Glutamatergic neuron (in vitro differentiated cells): ENCODE results near the gene CST4. TPM values are rescaled to one million over a fixed set of nuclear protein-coding genes. Genes with fewer than 3 reads are reported as not detected.
"Not testable (repeated sequence)": the region's sequence is repeated elsewhere in the genome, so short reads cannot be mapped to it uniquely, and the experiment has no call there.

Source experiments
- DNase-seq: peaks from one replicate; pipeline ENCODE4 v3.0.0; 2022
- H3K27ac Mint-ChIP-seq: one replicate; pipeline ENCODE4 v1.8.0; 2020; ENCODE audit warnings: mild to moderate bottlenecking, mixed read lengths, inconsistent platforms; ENCODE audit not compliant: unreplicated experiment
- H3K27me3 Mint-ChIP-seq: one replicate; pipeline ENCODE4 v1.8.0; 2020; ENCODE audit warnings: mild to moderate bottlenecking, moderate library complexity, mixed read lengths, inconsistent platforms; ENCODE audit not compliant: unreplicated experiment
- H3K36me3 Mint-ChIP-seq: one replicate; pipeline ENCODE4 v1.8.0; 2020; ENCODE audit warnings: mild to moderate bottlenecking, mixed read lengths, inconsistent platforms; ENCODE audit not compliant: unreplicated experiment
- H3K4me1 Mint-ChIP-seq: one replicate; pipeline ENCODE4 v1.8.0; 2020; ENCODE audit warnings: mild to moderate bottlenecking, low read depth, mixed read lengths, inconsistent platforms; ENCODE audit not compliant: unreplicated experiment
- H3K4me3 Mint-ChIP-seq: one replicate; pipeline ENCODE4 v1.8.0; 2020; ENCODE audit warnings: mild to moderate bottlenecking, mixed read lengths, inconsistent platforms; ENCODE audit not compliant: unreplicated experiment
- H3K9me3 Mint-ChIP-seq: one replicate; pipeline ENCODE4 v1.8.0; 2020; ENCODE audit warnings: mild to moderate bottlenecking, moderate library complexity, mixed read lengths, inconsistent platforms; ENCODE audit not compliant: unreplicated experiment
- total RNA-seq: library from RNA; stranded (reverse); fragmentation: NEBNext Ultra II Directional; extraction: Animal tissue kit (Norgen Biotek cat#: 25700); gene quantifications from one replicate; pipeline ENCODE4 v1.2.1, GENCODE V29; 2021; ENCODE audit not compliant: unreplicated experiment
- TF ChIP-seq, protein P1 (sequence below): fragments of 200-600 bp; sonication (generic); IDR thresholded peaks from one replicate; pipeline ENCODE4 v1.5.0; 2021; ENCODE audit not compliant: partially characterized antibody, unreplicated experiment

Gene CST4
- total RNA-seq, 1 donor from 2014 or later: not detected

DNA sequence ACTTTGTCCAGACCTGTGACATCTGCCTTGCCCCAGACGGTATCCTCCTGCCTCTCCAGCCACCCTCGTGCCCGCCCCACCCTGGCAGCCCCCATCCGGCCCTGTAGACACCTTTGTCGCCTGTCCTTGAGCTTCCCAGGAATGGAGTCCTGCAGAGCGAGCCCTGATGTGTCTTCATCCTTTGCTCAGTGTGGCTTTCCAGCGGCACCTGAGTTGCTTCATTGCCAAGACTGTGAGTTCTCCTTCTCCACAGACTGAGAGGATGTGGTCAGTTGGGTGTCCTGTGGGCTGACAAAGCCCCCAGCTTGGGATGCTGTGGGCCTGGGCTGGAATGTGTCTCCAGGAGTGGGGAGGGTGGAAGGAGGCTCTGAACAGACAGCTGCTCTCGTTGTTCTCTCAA lies 1.7 kb upstream of the CST4 start:
- Mint-ChIP-seq H3K27ac (no peak overlapping the region), H3K4me1 (peaks cover 11% of the 10 kb centered on the region), H3K4me3 (no peak overlapping the region), H3K36me3 (peaks cover 4% of the 10 kb centered on the region), H3K9me3 (peaks cover 7% of the 10 kb centered on the region), H3K27me3 (peaks cover 2% of the 10 kb centered on the region)
- TF ChIP-seq, protein P1, sequence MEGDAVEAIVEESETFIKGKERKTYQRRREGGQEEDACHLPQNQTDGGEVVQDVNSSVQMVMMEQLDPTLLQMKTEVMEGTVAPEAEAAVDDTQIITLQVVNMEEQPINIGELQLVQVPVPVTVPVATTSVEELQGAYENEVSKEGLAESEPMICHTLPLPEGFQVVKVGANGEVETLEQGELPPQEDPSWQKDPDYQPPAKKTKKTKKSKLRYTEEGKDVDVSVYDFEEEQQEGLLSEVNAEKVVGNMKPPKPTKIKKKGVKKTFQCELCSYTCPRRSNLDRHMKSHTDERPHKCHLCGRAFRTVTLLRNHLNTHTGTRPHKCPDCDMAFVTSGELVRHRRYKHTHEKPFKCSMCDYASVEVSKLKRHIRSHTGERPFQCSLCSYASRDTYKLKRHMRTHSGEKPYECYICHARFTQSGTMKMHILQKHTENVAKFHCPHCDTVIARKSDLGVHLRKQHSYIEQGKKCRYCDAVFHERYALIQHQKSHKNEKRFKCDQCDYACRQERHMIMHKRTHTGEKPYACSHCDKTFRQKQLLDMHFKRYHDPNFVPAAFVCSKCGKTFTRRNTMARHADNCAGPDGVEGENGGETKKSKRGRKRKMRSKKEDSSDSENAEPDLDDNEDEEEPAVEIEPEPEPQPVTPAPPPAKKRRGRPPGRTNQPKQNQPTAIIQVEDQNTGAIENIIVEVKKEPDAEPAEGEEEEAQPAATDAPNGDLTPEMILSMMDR: no peak
- DNase-seq: no peak

GRCh38 chr20:23689399-23689690 lies 507 bp upstream of the CST4 start:
- Mint-ChIP-seq H3K4me1 (peaks cover 2% of the 10 kb centered on the region), H3K36me3 (peaks cover 4% of the 10 kb centered on the region)

GRCh38 chr20:23687986-23688385 lies 852 bp downstream of the CST4 start:
- Mint-ChIP-seq H3K27me3 (peaks cover 4% of the 10 kb centered on the region), H3K9me3 (peaks cover 6% of the 10 kb centered on the region), H3K4me3 (no peak overlapping the region)

More at GRCh38 chr20:23689399-23689690, 507 bp upstream of the CST4 start:
- Mint-ChIP-seq H3K27ac (no peak overlapping the region), H3K9me3 (peaks cover 6% of the 10 kb centered on the region), H3K27me3 (peaks cover 4% of the 10 kb centered on the region), H3K4me3 (no peak overlapping the region)
- DNase-seq: no peak
- TF ChIP-seq, protein P1: no peak

GRCh38 chr20:23686046-23686750 lies 2.6 kb downstream of the CST4 start:
- Mint-ChIP-seq H3K4me1 (peaks cover 2% of the 10 kb centered on the region), H3K36me3 (peaks cover 4% of the 10 kb centered on the region), H3K27ac (no peak overlapping the region), H3K4me3 (no peak overlapping the region), H3K27me3 (peaks cover 4% of the 10 kb centered on the region), H3K9me3 (peaks cover 6% of the 10 kb centered on the region)
- TF ChIP-seq, protein P1: no peak
- no peak for DNase-seq

More at GRCh38 chr20:23687986-23688385, 852 bp downstream of the CST4 start:
- Mint-ChIP-seq H3K4me1 (peaks cover 2% of the 10 kb centered on the region), H3K36me3 (peaks cover 4% of the 10 kb centered on the region), H3K27ac (no peak overlapping the region)
- TF ChIP-seq, protein P1: no peak
- no peak for DNase-seq

- not testable (repeated sequence) for H3K36me3 Mint-ChIP-seq, H3K9me3 Mint-ChIP-seq, H3K4me1 Mint-ChIP-seq, DNase-seq, H3K27me3 Mint-ChIP-seq, H3K4me3 Mint-ChIP-seq, H3K27ac Mint-ChIP-seq
These were observed 3.3 kb downstream of the CST4 start for GRCh38 chr20:23685529-23685896.
